Left lung (tissue), 10 donors: ENCODE measurements around the gene QRSL1. TPM values are rescaled to one million over a fixed set of nuclear protein-coding genes. Genes with fewer than 3 reads are reported as not detected.

ENCODE experiments used
- ATAC-seq: fragments of 200-7000 bp; cut with Tn5 transposase; one replicate; pipeline ENCODE4 v1.9.1; 2020; ENCODE audit warnings: moderate library complexity
- DNase-seq, 4 donors: peaks; one replicate each; pipeline ENCODE4 v3.0.0-alpha.2; 2013 to 2020
- H3K27ac ChIP-seq, 2 donors: fragments of 200-600 bp; sonication (generic) in 1 of 2; one replicate each; pipeline versions ENCODE4 v1.5.0 to v1.8.0; 2020 to 2021
- H3K27me3 ChIP-seq, 2 donors: fragments of 200-600 bp; sonication (generic) in 1 of 2; one replicate each; pipeline versions ENCODE4 v1.5.0 to v1.8.0; 2020 to 2021
- H3K36me3 ChIP-seq, 2 donors: fragments of 200-600 bp; sonication (generic) in 1 of 2; one replicate each; pipeline versions ENCODE4 v1.5.0 to v1.8.0; 2020 to 2021
- H3K4me1 ChIP-seq, 2 donors: fragments of 200-600 bp; one replicate each; pipeline ENCODE4 v1.8.0; 2021
- H3K4me3 ChIP-seq, 2 donors: fragments of 200-600 bp; sonication (generic) in 1 of 2; one replicate each; pipeline versions ENCODE4 v1.5.0 to v1.8.0; 2020 to 2021; ENCODE audit warnings: mild to moderate bottlenecking in 1 of 2
- H3K9me3 ChIP-seq, 2 donors: fragments of 200-600 bp; sonication (generic) in 1 of 2; one replicate each; pipeline versions ENCODE4 v1.5.0 to v1.8.0; 2020 to 2021
- intact Hi-C, 2 donors: fragments of 100-400 bp; cut with DNase I; formaldehyde crosslinking; loops; one replicate each; pipeline versions ENCODE4 v1.11.2 to v1.14.2; 2022
- polyA plus RNA-seq, 6 donors: library from polyadenylated mRNA; unstranded; fragments of 120-200 nt; gene quantifications; one replicate each; pipeline ENCODE4 v1.2.1, GENCODE V29; 2013; ENCODE audit not compliant: insufficient read length in 6 of 6
- total RNA-seq, 2 donors: library from RNA; stranded (reverse); fragmentation: NEBNext Ultra II Directional; extraction: Animal tissue kit (Norgen Biotek cat#: 25700); gene quantifications; one replicate each; pipeline ENCODE4 v1.2.1, GENCODE V29; 2021
- TF ChIP-seq, protein P1 (sequence below), 2 donors: fragments of 200-600 bp; sonication (generic) in 1 of 2; IDR thresholded peaks; one replicate each; pipeline versions ENCODE4 v1.5.0 to v1.8.0; 2021; ENCODE audit warnings: antibody characterized with exemption in 2 of 2
- donor health status: DM: no; HTN: yes; CAD: no.
- donor health status: DM: no; HTN: no; CAD: no.

QRSL1 gene
- total and polyA plus RNA-seq, 8 donors = 9.7 to 18.6 (median 16.3) TPM

GRCh38 chr6:106716966-106717365, 87.6 kb downstream of the QRSL1 start:
- no peak overlapping the region for H3K4me3 ChIP-seq
- peaks cover 0 to under 1% of the 10 kb centered on the region in 2 donors for H3K36me3 ChIP-seq
- no peak for DNase-seq
- intact Hi-C loops = no loop called here
- no peak for ATAC-seq
- H3K27me3 ChIP-seq = no peaks in the 10 kb centered on the region
- H3K27ac ChIP-seq = no peak overlapping the region
- no peaks in the 10 kb centered on the region for H3K4me1 ChIP-seq
- TF ChIP-seq, protein P1, sequence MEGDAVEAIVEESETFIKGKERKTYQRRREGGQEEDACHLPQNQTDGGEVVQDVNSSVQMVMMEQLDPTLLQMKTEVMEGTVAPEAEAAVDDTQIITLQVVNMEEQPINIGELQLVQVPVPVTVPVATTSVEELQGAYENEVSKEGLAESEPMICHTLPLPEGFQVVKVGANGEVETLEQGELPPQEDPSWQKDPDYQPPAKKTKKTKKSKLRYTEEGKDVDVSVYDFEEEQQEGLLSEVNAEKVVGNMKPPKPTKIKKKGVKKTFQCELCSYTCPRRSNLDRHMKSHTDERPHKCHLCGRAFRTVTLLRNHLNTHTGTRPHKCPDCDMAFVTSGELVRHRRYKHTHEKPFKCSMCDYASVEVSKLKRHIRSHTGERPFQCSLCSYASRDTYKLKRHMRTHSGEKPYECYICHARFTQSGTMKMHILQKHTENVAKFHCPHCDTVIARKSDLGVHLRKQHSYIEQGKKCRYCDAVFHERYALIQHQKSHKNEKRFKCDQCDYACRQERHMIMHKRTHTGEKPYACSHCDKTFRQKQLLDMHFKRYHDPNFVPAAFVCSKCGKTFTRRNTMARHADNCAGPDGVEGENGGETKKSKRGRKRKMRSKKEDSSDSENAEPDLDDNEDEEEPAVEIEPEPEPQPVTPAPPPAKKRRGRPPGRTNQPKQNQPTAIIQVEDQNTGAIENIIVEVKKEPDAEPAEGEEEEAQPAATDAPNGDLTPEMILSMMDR (IDR thresholded peaks at IDR 0.05) = no peak
- no peaks in the 10 kb centered on the region for H3K9me3 ChIP-seq

Other genes starting within 250 kb of the QRSL1 start
- gene RTN4IP1, start 80 bp upstream of the QRSL1 start, total RNA-seq = 1 to 10 TPM; 4.6 to 6.0 TPM
- gene RTN4IP1, start 80 bp upstream of the QRSL1 start, polyA plus RNA-seq = 1 to 10 TPM; 6.7 to 8.7 (median 7.1) TPM